Activated naive CD4-positive, alpha-beta T cell treated with anti-CD3 and anti-CD28 coated beads for 36 hours (primary cell): ENCODE measurements around the gene AIRE. TPM values are rescaled to one million over a fixed set of nuclear protein-coding genes. Genes with fewer than 3 reads are reported as not detected.
"Not testable (repeated sequence)": the region's sequence is repeated elsewhere in the genome, so short reads cannot be mapped to it uniquely, and the experiment has no call there.

Experiments used
- CTCF ChIA-PET: fragments of 350-600 bp; sonication (Branson Sonifier 250); formaldehyde crosslinking; loops from one replicate; lab custom pipeline; 2021; ENCODE audit warnings: antibody characterized with exemption; lab: Charles Lee
- DNase-seq: peaks from one replicate; pipeline ENCODE4 v3.0.0-alpha.2; 2020
- H3K27ac Mint-ChIP-seq: one replicate; pipeline ENCODE4 v1.8.0; 2021; ENCODE audit warnings: mild to moderate bottlenecking, mixed read lengths
- H3K27me3 Mint-ChIP-seq: one replicate; pipeline ENCODE4 v1.8.0; 2021; ENCODE audit warnings: low read depth, mixed read lengths
- H3K36me3 Mint-ChIP-seq: one replicate; pipeline ENCODE4 v1.8.0; 2021; ENCODE audit warnings: low read depth, mixed read lengths
- H3K4me1 Mint-ChIP-seq: one replicate; pipeline ENCODE4 v1.8.0; 2021; ENCODE audit warnings: low read depth, mixed read lengths
- H3K4me3 Mint-ChIP-seq: one replicate; pipeline ENCODE4 v1.8.0; 2021; ENCODE audit warnings: mild to moderate bottlenecking, moderate library complexity, mixed read lengths
- H3K9me3 Mint-ChIP-seq: one replicate; pipeline ENCODE4 v1.8.0; 2021; ENCODE audit warnings: mixed read lengths
- intact Hi-C: fragments of 100-400 bp; cut with micrococcal nuclease; formaldehyde crosslinking; loops from one replicate; pipeline ENCODE4 v1.15.1; 2023
- total RNA-seq, 2 experiments: library from RNA; stranded (reverse); gene quantifications; one replicate each; pipeline ENCODE4 v1.2.3, GENCODE V29; 2021

The AIRE gene
- total RNA-seq, result not detected

DNA sequence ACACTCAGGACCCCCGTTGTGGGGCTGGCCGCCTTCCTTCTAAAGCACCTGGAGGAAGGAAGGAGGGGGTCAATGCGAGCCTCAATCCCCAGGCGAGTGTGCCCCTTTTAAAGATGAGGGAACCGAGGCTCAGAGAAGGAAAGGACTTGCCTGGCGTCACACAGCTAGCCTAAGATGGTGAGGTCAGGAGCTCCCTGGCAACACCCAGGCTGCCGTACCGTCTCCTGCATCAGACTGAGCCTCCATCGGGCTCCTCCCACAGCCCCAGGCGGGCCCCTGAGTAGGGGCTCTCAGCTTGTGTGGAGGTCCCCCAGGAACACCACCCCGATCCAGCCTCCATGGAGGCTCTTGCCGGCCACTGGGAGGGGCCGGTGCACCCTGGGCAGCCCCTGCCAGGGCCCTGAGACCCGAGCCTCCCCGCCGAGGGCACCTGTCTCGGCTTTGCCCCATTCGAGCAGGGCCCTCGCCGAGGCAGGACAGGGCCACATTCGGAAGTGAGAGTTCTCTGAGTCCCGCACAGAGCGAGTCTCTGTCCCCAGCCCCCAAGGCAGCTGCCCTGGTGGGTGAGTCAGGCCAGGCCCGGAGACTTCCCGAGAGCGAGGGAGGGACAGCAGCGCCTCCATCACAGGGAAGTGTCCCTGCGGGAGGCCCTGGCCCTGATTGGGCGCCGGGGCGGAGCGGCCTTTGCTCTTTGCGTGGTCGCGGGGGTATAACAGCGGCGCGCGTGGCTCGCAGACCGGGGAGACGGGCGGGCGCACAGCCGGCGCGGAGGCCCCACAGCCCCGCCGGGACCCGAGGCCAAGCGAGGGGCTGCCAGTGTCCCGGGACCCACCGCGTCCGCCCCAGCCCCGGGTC is at the start of gene AIRE:
Gene AIRE, plus strand, starts transcription at position 739 of the 855 bp plus-strand sequence. CDS start 131 bp downstream, outside the sequence.
- Mint-ChIP-seq H3K9me3 (no peaks in the 10 kb centered on the region), H3K4me1 (peaks cover 2% of the 10 kb centered on the region), H3K27me3 (peaks cover 3% of the 10 kb centered on the region), H3K27ac (no peak within 1 kb of the TSS), H3K36me3 (no peaks in the 10 kb centered on the region), H3K4me3 (no peak within 1 kb of the TSS)
- intact Hi-C loops, result no loop called here
- CTCF ChIA-PET, result no interaction called here
- DNase-seq, result no peak

DNA sequence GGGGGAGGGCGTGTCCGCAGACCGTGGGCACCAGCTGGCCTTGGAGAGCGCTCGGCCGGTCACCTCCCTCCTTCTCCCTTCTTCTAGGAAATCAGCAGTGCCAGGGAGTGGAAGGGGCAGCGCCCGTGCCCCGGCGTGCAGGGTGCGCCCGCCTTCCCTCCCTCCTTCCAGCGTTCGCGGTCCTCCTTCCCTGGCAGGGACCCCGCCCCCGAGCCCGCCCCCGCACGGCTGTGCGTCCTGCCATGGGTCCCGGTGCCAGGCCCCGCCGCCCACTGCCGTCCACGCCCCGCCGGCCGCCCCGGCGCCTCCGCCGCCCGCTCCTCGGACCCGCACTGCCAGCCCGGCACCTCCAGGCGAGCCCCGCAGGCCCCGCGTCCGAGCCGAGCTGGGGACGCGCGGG is 45.3 kb upstream of the AIRE start:
- H3K27me3 Mint-ChIP-seq, H3K4me1 Mint-ChIP-seq, CTCF ChIA-PET, intact Hi-C loops, H3K4me3 Mint-ChIP-seq, H3K9me3 Mint-ChIP-seq, H3K27ac Mint-ChIP-seq, DNase-seq, H3K36me3 Mint-ChIP-seq: not testable (repeated sequence)

DNA sequence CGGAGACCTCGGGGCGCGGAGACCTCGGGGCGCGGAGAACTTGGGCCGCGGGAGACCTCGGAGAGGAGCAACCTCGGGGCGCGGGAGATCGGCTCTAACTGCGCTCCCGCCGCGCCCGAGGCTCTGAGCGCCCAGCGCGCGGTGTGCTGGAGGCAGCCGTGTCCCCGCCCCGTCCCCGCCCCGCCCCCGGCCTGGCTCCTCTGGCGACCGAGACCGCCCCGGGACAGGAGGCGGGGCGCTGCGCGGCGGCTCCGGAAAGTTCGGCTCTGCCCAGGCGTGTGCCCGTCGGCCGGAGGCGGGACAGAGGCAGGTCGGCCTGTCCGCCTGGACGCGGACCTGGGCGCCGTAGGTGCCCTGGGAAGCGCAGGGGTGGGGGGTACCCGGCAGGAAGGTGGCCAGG is 44.8 kb upstream of the AIRE start, which contains the start of gene ICOSLG:
Gene ICOSLG, minus strand, starts transcription at position 102 of the 400 bp plus-strand sequence. CDS start 126 bp downstream, outside the sequence.
- DNase-seq, H3K9me3 Mint-ChIP-seq, H3K36me3 Mint-ChIP-seq, H3K4me1 Mint-ChIP-seq, H3K27ac Mint-ChIP-seq, H3K4me3 Mint-ChIP-seq, H3K27me3 Mint-ChIP-seq, intact Hi-C loops, CTCF ChIA-PET: not testable (repeated sequence)

DNA sequence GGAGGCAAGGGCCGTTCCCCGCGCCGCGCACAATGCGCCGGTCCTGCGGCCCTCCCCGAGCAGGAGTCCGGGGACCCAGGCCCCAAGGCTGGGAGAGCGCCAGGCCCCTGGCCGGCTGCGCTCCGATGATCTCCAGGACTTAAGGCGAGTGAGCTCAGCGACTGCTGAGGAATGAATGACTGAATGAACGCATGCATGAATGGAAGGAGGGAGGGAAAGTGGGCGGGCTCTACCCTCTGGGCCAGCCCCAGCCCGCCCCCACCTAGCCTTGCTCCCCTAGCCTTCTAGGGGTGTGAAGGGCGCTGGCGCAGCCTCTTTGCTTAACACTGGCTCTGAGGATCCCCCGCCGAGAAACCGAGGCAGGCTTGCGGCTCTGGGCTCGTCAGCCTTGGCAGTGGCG is 44.4 kb upstream of the AIRE start:
- H3K4me1 Mint-ChIP-seq, H3K9me3 Mint-ChIP-seq, H3K4me3 Mint-ChIP-seq, H3K27me3 Mint-ChIP-seq, intact Hi-C loops, CTCF ChIA-PET, H3K36me3 Mint-ChIP-seq, DNase-seq, H3K27ac Mint-ChIP-seq: not testable (repeated sequence)

DNA sequence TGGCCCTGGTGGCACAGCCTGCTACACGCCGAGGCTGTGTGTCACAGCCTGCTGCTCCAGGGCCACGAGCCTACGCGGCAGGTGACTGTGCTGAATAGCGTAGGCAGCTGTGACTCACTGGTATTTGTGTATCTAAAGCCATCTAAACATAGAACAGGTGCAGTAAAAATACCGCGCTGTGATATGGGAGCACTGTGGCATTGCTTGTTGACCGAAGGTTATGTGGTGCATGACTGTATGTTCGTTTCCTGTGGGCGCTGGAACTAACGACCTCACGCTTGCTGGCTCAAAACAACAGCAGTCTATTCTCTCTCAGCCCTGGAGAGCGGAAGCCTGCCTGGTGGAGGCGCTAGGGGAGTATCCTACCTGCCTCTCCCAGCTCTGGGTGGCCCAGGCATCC is 41.7 kb upstream of the AIRE start:
- CTCF ChIA-PET, intact Hi-C loops, H3K4me1 Mint-ChIP-seq, H3K27me3 Mint-ChIP-seq, H3K4me3 Mint-ChIP-seq, H3K36me3 Mint-ChIP-seq, H3K27ac Mint-ChIP-seq, DNase-seq, H3K9me3 Mint-ChIP-seq: not testable (repeated sequence)

DNA sequence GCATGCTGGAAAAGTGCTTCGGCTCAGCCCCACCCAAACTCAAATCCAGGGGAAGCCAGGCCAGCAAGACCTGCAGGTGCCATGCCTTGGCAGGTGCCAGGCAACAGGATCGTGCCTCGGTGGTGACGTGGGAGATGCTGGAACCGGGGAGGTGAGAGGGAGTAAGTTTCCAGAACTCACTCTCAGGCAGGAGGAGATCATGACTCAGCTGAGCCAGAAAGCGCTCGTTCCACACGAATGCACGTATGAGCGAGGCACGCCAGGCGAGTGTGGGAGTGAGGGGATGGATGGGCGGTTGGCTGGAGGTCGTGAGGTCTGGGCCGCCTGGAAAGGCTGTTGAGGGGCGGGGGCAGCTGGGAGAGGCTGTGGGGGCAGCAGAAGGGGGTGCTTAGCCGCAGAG is 37.8 kb upstream of the AIRE start:
- H3K4me3 Mint-ChIP-seq, H3K9me3 Mint-ChIP-seq, intact Hi-C loops, H3K27me3 Mint-ChIP-seq, H3K4me1 Mint-ChIP-seq, H3K27ac Mint-ChIP-seq, H3K36me3 Mint-ChIP-seq, DNase-seq, CTCF ChIA-PET: not testable (repeated sequence)

DNA sequence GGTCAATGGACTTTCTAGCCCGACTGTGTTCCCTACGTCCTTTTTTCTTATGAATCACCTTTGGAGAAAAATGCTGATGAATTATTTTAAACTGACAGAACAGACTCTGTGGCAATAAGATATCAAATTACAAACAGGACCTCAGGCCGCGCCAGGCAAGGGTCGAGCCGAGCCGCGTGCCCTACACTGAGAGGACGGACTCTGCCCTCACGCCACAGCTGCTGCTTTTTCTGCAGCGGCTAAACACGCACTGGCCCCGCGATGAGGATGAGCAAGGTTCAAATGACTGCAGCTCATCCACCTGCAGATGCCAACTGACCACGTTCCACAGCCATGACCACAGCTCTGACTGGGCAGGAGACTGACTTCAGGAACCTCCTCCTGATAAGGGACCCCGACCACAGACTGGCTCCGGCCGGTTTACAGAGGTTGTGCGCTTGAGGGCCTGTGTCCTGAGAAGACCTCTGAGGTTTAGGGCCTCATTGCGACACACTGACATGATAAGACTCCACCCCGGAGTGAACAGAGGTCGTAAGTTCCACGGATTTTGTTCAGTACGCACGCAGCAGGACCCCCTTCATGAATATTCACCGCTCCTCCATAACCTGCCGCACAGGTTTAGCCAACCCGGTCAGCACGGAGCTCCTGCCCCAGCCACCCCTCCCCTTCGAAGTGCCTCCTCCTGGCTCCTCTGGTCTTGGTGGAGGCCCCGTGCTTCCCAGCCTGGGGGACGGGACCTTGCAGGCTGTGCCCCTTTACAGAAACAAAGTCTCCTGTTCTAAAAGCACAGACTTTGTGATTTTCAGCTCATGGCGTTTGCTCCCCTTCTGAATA is 36.3 kb upstream of the AIRE start:
- DNase-seq, CTCF ChIA-PET, H3K36me3 Mint-ChIP-seq, H3K4me3 Mint-ChIP-seq, H3K27ac Mint-ChIP-seq, H3K4me1 Mint-ChIP-seq, intact Hi-C loops, H3K9me3 Mint-ChIP-seq, H3K27me3 Mint-ChIP-seq: not testable (repeated sequence)

DNA sequence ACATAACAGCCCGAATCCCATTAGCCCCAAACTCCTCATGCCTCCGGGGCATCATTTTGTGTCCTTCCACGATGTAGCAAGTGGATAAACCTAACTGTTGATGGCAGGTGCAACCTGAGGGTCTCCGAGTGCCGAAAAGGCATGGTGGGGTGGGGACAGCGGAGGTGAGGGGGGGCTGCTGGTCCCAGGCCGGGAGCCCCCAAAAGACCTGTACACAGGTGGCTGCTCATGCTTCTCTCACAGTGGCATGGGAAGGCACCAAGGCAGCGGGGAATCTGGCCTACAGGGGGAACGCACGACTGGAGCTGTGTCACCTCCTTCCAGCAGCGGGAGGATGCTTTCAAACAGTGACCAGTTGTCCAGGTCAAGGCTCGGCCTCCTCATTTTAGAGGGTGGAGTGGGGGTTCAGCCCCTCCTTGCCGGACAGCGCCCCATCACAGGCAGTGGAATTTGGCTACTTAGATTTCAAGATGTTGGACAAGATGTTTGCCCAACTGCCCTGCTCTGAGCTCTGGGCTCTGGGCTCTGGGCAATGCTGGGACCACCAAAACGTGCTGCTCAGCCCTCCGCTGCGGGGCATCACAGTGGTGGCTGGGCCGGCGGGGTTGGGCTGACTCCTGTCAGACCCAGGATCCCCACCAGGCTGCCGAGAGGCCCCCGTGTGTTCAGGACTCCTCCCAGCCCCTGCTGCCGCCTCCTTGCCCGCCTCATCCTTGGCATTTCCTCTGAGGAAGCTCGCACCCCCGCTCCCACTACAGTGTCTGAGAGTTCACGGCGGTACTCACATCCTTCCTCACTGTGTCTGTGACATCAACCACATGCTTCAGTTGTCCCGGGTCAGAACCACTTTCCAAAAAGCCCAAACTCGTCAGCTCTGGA is 31.6 kb upstream of the AIRE start:
- intact Hi-C loops, result no loop called here
- no peaks in the 10 kb centered on the region for H3K27me3 Mint-ChIP-seq
- no peaks in the 10 kb centered on the region for H3K36me3 Mint-ChIP-seq
- H3K27ac Mint-ChIP-seq, result no peak overlapping the region
- no peaks in the 10 kb centered on the region for H3K9me3 Mint-ChIP-seq
- CTCF ChIA-PET, result interaction anchor here (1.4 kb wide), 1 partner anchor 51 kb away, joined by 4 read pairs; no protein-coding TSS in a partner anchor
- H3K4me1 Mint-ChIP-seq, result no peaks in the 10 kb centered on the region
- DNase-seq, result no peak
- no peak overlapping the region for H3K4me3 Mint-ChIP-seq

DNA sequence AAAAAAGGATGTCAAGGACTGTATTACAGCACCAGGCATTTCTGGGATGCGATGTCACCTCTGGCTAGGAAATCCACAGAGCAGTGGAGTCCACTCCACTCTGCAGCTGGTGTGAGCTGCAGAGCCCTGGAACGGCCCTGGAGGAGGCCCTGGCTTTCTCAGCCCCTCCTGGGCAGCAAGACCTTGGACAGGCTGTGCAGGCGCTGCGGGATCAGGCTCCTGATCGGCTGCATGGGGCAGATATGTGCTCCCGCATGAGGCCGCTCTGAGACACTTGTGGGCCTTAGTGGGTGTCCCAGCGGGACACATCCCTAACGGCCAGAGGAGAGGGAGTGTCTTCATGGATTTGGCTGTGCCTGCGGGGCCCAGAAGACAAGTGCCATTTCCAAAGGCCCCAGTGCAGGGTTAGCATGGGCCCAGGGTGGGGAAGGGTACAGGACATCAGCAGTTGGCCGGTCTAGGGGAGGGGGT is 30.1 kb upstream of the AIRE start:
- H3K27ac Mint-ChIP-seq, result no peak overlapping the region
- H3K4me3 Mint-ChIP-seq, result no peak overlapping the region
- no peaks in the 10 kb centered on the region for H3K9me3 Mint-ChIP-seq
- no peak for DNase-seq
- intact Hi-C loops, result no loop called here
- CTCF ChIA-PET, result no interaction called here
- no peaks in the 10 kb centered on the region for H3K36me3 Mint-ChIP-seq
- H3K4me1 Mint-ChIP-seq, result no peaks in the 10 kb centered on the region
- H3K27me3 Mint-ChIP-seq, result no peaks in the 10 kb centered on the region

DNA sequence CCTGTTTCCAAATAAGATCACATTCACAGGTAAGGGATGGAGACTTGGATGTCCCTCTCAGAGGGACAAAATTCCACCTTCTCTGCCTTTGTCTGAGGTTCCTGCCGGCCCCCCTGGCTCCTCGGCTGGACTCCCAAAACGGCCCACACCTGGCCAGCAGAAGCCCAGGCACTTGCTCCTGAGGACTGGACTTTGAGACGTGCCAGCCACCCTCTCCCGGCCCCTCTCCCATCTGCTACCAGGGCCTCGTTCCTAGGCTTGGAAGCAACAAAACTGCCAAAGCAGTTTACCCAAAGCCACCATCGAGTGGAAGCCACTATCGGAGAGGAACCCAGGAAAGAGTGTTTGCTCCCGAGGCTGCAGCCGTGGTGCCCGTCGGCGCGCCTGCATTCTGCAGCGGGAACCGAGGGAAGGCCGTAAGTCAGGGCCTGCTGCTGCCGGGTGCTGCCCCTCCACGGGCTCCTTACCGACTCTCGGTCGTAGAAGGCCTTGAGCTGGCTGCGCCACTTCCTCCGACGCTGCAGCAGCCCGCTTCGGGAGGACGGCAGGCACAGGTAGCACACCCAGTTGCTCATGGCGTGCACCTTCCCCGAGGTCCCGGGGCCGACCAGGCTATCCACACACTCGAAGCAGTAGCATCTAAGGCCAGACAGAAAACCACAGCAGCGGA is 27.5 kb upstream of the AIRE start:
- H3K27me3 Mint-ChIP-seq, result no peaks in the 10 kb centered on the region
- intact Hi-C loops, result no loop called here
- H3K9me3 Mint-ChIP-seq, result no peaks in the 10 kb centered on the region
- no peak overlapping the region for H3K4me3 Mint-ChIP-seq
- H3K36me3 Mint-ChIP-seq, result no peaks in the 10 kb centered on the region
- CTCF ChIA-PET, result no interaction called here
- H3K27ac Mint-ChIP-seq, result no peak overlapping the region
- no peak for DNase-seq
- H3K4me1 Mint-ChIP-seq, result no peaks in the 10 kb centered on the region

DNA sequence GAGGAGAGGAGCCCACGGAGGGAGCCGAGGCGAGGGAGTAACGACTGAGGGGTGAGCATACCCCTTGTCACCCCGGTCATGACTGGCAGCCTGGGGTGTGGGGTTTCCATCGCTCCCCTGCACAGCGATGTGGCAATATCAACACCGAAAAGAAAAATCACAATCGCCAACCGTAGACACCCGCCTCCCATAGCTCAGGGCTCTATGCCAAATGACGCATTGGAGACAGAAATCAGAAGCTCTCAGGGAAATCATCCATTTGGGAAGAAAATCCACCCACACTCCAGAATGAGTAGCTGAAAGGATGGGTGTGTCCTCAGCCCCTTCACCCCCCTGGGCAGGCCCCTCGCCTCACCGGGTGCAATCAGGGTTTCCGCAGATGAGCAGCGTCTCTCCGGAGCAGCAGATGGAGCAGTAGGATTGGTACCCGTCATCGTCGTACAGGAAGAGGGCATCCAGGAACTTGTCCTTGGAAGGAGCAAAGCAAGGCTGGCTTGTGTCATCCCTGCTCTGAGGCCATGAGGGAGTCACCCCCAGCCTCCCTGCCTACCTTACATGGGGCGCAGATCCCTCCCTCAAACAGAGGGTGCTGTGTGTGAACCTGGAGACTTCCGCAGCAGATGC is 26.5 kb upstream of the AIRE start:
- no peaks in the 10 kb centered on the region for H3K27me3 Mint-ChIP-seq
- H3K36me3 Mint-ChIP-seq, result no peaks in the 10 kb centered on the region
- H3K27ac Mint-ChIP-seq, result no peak overlapping the region
- H3K4me1 Mint-ChIP-seq, result no peaks in the 10 kb centered on the region
- CTCF ChIA-PET, result no interaction called here
- no peak overlapping the region for H3K4me3 Mint-ChIP-seq
- no peaks in the 10 kb centered on the region for H3K9me3 Mint-ChIP-seq
- no peak for DNase-seq
- intact Hi-C loops, result no loop called here
